Activated gamma-delta T cell treated with Interleukin-2 at 50 U/mL for 16 hours (primary cell): ENCODE results near the gene ERC1.

ENCODE experiments used
- DNase-seq: peaks from one replicate; pipeline ENCODE4 v3.0.0-alpha.2; 2020

The ERC1 gene

GRCh38 chr12:1500095-1500801, 509.2 kb downstream of the ERC1 start:
- DNase-seq, result no peak

GRCh38 chr12:1501001-1501400, 510.0 kb downstream of the ERC1 start:
- no peak for DNase-seq

GRCh38 chr12:1501695-1502378, 510.8 kb downstream of the ERC1 start:
- no peak for DNase-seq

- no peak for DNase-seq
These were observed 511.3 kb downstream of the ERC1 start for GRCh38 chr12:1502379-1502720.

- no peak for DNase-seq
These were observed 511.8 kb downstream of the ERC1 start for GRCh38 chr12:1502831-1503230.

- no peak for DNase-seq
These were observed 512.3 kb downstream of the ERC1 start for GRCh38 chr12:1503281-1503711.

GRCh38 chr12:1504304-1504894, 513.4 kb downstream of the ERC1 start:
- DNase-seq, result no peak

- DNase-seq, result no peak
These were observed 513.9 kb downstream of the ERC1 start for GRCh38 chr12:1504895-1505311.

- no peak for DNase-seq
These were observed 514.6 kb downstream of the ERC1 start for GRCh38 chr12:1505576-1505975.

- DNase-seq, result no peak
These were observed 516.3 kb downstream of the ERC1 start for GRCh38 chr12:1507308-1507707.

- DNase-seq, result no peak
These were observed 518.5 kb downstream of the ERC1 start for GRCh38 chr12:1509413-1510052.

- no peak for DNase-seq
These were observed 519.2 kb downstream of the ERC1 start for GRCh38 chr12:1510056-1510812.

- DNase-seq, result no peak
These were observed 524.0 kb downstream of the ERC1 start for GRCh38 chr12:1515010-1515409.

- DNase-seq, result no peak
These were observed 524.4 kb downstream of the ERC1 start for GRCh38 chr12:1515428-1515827.

GRCh38 chr12:1517007-1517406, 526.0 kb downstream of the ERC1 start:
- DNase-seq, result no peak

GRCh38 chr12:1517734-1518525, 526.9 kb downstream of the ERC1 start:
- no peak for DNase-seq

GRCh38 chr12:1518591-1519516, 527.8 kb downstream of the ERC1 start:
- DNase-seq, result no peak

GRCh38 chr12:1519642-1520041, 528.6 kb downstream of the ERC1 start:
- DNase-seq, result no peak

GRCh38 chr12:1523046-1523445, 532.0 kb downstream of the ERC1 start:
- no peak for DNase-seq

GRCh38 chr12:1523558-1524050, 532.6 kb downstream of the ERC1 start:
- no peak for DNase-seq

- DNase-seq, result no peak
These were observed 534.8 kb downstream of the ERC1 start for GRCh38 chr12:1525858-1526257.
